Activated CD8-positive, alpha-beta memory T cell treated with anti-CD3 and anti-CD28 coated beads, Interleukin-2, amount 50 U/mL, for 4 hours (primary cell): ENCODE results near the gene SEMA6A.

Source experiments
- DNase-seq: peaks from one replicate; pipeline ENCODE4 v3.0.0-alpha.2; 2020

The SEMA6A gene

DNA sequence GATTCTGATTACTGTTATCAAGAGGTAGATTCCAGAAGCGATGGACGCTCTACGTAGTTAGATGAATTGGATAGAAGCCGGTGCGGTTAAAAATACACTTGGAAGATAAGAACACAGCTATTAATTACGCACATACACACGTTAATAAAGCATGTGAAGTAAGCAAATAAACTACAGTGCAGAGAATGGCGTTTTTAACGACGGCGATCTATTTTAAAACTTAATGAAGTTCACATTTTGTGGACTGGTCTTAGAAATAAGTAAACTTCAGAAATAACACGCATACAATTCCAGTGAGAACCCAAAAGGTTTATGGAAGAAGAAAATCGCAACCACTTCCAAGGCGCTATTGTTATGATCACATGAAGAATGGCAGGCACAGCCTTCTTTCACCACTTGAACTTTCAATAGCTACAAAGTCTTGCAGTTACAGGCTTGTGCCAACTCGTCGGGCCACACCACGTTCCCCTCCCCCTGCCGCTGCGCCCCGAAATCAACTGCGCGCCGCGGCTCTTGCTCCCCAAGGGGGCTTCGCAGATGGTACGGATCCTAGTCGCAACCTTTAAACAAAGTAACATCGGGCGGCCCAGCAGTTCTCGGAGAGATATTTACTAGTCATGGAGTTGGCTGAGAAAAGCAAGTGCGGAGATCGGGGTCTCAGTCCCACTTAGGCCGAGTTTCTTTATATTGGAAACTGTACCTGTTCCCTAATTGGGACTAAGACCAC lies 866 bp upstream of the SEMA6A start:
- DNase-seq: no peak

DNA sequence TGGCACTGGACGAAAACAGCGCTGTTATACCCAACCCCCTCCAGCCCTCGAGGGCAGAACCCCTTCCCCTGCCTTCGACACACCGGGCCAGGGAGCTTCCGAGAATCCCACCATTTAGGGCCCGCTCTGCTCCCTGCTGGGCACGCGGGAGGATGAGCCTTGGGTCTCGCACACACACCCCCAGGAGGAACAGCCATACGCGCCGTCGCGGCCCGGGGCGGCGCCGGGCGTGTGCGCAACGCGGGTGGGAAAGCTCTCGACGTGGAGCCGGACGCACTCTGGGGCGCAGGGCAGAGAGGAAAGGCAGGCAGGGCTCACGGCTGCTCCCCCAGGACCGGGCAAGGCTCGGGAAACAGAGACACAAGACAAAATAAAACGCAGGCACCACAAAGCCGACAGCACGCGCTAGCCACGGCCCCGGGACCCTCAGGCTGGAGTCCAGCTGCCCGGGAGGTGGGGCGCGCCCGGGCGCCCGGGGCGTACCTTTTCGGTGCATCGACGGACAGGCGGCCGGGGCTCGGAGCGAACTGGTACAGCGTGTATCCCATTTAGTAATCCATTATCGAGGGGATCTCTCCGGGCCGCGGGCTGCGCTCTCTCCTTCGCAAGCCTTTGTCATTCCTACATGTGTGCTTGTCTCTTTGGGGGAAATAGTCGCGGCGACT lies 789 bp downstream of the SEMA6A start:
- no peak for DNase-seq

DNA sequence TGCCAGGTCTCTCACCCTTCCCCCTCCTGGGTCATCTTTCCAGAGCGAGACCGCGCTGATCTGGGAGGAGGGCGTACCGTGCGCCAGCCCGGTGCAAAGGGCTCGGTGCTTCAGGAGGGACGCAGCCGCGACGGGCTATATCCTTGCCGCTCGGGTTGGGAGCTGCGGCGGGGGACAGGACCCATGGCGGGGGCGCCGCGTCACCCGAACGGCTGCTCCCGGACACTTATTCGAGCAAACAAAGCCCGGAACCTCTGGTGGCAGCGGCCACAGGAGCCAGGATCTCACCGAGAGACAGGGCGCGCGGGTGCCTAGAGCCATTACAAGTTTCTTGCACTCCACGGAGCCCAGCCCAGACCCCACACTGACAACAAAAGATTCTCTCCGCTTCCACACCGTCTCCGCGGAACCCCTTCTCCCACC lies 1.3 kb downstream of the SEMA6A start:
- DNase-seq: no peak

DNA sequence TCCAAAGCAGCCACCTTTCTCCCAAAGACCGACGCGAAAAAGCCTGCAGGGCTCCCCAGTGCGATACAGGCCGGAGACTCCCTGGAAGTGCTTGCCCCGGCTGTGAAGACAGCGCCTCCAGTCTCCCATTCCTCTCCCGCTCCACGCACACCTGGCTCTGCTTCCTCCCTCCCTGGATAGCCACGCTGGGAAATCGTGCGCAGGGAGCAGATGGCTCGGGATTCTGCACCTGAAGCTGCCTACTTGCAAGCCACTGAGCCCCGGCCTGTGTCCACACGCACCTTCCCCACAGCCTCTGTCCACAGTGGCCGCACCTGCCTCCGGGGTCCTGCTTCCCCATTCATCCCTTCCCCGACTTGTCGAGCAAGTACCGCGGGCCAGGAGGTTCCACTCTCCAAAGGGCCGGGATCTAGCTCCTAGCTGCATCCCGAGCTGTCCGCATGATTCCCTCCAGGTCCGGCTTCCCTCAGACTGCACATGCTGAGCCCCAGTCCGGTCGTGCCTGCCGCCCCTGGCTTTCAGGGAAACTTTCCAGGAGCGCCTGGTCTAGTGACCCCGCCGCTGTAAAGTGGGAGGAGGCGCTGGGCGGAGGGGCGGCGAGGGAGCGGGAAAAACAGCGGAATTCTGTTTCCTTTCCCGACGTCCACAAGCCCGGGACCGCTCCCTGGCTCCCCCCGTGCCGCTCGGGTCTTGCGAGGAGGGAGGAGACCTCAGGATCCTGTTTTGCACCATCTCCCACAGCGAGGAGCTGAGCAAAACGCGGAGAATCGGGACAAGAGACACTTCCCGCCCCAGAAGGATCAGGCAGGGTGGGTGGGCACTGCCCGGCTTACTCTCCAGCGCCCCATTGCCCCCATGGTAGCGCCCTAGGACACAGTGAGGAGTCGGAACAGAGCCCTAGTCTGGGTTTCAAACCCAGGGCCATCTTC lies 2.0 kb downstream of the SEMA6A start:
- DNase-seq: no peak

DNA sequence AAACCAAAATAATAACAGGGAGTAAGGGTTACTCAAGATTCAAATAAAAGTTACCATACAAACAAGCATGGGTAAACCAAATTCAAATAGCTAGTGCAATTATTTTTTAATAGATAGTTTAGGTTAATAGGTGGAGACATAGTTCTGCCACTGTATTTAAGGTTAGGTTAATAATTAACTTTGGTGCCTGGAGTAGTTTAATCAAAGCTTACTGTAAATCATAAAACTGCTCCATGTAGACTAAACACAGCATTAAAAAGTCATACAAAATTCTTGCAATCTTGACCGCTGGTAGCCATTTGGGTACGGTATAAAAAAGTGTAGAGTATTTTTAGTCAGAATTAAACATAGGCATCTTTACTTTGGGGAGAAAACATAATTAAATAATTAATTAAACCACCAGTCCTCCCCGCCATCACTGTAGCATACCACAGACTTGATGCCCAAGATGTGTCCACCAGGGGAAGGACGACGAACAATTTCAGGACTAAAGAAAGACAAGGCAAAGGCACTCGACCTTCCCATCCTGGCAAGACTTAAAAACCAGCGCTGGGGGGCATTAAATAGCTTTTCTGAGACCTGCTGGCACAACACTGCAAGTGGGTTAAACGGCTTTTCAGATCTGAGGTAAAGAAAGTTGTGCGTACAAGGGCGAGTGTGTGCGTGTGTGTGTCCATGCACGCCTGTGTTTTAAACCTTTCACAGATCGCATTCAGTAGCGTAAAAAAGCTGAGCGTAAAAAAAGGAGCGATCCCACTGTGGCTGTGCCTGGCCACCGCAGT lies 2.9 kb downstream of the SEMA6A start:
- DNase-seq: no peak

DNA sequence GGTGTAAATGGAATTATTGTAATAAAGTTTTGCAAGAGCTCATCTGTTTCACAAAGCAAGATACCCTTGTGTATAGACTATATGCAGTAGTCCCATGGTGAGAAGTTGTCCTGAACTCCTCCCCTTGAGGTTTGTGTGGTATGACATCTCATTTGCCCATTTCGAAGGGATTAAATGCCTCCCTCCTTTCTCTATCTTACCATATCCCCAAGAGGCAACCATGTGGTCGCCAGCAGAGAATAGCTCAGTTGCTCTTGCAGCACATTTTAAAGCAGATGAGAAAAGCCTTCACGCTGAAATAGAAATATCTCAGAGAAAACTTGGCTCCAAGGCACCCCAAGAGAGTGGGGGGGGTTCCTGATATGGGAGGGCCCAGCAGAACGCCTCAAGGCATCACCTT lies 4.6 kb downstream of the SEMA6A start:
- no peak for DNase-seq

DNA sequence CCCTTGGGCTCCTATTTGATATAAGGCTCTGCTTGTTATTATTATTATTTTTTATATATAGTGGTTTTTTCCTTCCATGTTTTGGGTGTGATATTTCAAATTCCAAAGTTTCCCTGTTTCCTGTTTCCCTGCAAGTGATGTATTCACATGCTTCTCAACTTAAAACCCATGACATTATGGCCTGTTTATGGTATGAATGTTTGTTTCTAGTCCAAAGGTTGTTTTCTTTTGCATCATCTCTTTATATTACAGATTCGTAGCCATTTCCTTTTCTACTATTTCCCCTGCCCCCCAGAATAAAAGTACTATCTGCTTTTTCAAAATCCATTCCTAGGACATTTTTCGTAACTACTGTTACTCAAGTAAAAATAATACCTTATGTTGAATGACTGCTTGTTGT lies 7.5 kb downstream of the SEMA6A start:
- no peak for DNase-seq

DNA sequence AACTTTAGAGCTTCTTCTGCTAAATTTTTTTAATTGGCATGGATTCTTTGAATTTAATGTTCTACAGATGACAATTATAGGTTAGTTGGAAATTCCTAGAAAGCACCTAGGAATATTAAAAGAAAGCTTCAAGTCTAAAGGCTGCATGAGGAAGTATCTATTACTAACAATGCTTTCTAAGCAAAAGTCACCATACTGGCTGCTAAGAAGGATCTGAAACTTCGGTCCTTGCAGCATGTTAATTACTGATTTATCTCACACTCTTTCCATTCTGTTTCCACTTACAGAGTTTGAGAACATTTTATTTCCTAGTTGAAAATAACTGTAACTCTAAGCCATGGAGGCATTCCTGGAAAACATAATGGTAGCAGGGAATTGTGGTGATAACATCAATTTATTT lies 8.4 kb downstream of the SEMA6A start:
- DNase-seq: no peak

DNA sequence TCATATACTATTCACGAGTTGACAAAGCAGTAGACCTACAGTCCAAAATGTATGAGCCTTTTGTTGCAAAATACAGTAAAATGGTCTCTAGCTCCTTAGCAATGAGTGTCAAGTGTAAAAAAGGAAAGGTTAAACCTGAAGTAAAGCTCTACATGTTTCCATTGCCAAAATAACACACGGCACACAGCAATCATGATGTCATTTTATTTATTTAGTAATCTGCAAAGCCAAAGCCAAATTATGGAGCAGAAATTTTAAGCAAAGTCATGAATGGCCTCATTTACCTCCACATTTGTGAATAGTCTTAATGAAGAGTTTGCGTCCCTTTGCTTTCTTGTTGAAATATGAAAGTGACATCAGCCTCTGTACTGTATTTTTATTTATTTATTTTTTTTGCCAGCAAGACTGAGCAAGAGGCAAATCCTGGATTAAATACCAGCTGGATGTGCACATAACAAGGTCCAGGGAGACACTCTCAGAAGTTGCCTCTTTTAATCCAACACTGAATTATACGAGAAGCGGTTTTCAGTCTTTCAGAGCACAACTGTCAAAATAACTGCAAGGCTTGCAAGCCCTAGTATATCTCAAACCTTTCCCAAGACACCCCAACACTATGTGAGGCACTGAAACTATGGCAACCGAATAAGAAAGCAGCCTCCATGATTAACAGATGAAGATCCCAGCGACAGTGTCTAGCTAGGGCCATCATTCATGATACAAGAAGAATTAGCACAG lies 9.7 kb downstream of the SEMA6A start:
- no peak for DNase-seq

DNA sequence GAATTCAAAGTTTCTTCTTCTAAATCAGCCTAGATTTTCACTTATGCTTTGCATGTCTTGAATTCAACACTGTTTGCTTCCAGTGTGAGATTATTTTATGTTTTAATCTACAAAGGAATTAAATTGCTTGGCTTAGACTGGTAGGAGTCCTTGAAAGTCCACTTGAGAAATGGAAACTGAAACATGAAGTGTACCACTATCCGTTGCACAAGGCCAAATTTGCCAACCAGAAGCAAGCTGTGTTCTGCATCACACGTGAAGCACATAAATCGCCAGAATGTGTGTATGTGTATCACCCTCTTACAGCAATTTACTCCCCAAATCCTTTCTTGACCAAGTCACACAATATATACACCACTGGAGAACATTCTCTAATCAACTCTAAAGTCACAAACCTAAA lies 10.3 kb downstream of the SEMA6A start:
- DNase-seq: no peak

DNA sequence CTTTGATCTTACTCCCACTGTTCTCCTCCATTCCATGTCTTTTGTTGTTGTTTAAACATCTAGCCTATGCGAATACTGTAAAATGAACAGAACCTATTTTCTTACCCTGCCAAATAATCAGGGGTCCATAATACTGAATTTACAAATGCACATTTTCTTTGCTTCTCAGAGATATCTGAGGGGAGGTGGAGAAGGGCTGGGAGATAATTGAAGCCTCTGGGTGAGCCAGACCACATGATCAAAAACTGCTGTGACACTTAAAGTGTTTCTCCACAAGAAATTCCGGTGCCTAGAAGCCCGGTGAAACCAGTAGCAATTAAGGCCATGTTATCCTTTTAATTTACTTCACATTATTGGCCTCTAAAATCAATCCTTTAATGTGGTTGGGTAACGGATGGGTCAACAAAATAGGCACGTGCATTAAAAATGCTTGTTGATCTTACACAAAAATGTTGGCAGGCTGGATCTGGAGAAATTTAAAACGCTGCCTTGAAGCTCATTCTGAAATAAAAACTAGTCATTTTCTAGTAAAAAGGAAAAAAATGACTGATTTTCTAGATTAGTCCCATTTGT lies 10.8 kb downstream of the SEMA6A start:
- no peak for DNase-seq

DNA sequence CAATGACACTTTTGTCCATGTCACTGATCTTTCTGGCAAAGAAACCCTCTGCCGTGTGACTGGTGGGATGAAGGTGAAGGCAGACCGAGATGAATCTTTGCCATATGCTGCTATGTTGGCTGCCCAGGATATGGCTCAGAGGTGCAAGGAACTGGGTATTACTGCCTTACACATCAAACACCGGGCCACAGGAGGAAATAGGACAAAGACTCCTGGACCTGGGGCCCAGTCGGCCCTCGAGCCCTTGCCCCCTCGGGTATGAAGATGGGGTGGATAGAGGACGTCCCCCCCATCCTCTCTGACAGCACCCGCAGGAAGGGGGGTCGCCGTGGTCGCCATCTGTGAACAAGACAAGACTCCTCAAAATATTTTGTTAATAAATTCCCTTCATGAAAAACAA lies 12.0 kb downstream of the SEMA6A start:
- no peak for DNase-seq

DNA sequence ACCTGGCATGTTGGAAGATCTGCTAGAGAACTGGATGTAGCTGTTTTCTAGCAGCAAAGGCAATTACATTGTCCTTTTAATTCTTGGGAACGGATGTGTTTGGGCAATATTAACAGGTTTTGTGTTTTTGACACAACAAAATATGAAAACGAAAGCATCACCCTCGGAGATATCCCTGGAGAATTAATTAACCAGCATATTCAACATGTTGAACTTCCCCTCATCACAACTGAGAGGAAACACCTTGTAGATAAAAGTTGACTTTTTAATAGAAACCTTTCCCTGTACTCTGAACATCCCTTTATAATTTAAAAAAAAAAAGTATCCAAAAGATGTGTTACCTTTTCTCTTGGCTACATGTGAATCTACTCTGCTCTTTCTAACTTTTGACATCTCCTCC lies 13.0 kb downstream of the SEMA6A start:
- no peak for DNase-seq

DNA sequence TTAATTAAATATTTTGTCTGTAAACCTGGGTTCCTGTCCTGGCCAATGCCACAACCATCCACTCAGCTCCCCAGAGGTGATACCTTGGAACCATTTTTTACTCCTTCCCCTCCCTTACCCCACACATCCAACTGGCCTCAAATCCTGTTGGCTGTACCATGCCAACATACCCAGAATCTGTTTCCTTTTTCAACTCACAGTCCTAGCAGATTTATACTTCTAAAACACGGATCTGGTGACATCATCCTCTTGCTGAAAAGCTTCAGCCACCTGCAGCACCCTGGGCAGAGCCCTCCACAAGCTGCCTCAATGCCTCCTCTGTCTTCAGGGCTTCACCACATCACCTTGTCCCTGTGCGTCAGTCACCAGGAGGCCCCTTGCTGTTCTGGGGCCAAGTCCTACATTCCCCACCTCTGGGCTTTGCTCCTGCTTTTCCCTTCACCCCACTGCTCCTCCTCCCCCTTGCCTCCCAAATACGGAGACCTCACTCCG lies 14.9 kb downstream of the SEMA6A start:
- DNase-seq: no peak

DNA sequence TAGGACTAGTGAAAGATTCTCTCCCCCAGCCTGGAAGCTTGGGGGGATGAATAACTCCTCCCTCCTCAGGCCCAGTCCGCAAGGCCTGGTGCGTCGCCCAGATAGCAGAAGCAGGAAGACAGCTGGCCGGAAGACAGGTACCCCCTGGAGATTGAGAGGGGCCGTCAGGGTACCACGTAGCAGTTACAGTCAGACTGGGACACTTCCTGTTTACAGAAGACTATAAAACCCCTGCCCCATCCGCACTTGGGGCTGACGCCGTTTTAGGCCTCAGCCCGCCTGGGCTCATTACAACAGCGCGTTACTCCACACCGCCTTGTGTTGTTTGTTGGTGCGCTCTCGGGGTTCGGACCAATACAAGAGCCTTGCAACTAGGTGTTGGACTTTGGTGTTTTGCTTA lies 15.4 kb downstream of the SEMA6A start:
- DNase-seq: no peak

DNA sequence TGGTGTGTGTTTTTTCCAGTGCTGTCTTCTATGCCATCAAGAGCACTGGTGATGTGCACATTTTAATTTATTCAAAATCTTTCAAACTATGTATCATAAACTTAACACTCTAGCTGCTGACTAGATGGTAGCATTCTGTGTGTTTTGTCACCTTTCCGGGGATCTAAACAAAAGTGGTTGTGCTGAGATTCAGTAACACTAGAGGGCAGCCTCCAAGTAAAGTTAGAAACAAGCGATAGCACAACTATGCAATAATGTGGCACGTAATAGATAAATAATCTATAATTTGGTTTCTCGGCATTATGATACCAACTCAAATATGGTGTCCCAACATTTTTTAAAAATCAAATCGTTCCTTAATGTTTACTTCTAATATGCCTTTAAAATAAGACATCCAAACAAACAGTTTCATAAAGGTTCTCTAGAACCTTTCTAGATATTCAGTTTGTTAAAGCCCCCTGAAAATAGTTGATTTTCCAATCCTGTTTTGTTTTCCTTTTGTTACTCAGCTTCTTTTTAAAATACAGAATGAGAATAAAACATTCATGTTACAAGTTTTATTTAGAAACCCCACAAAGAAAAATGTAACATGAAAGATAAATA lies 16.9 kb downstream of the SEMA6A start:
- no peak for DNase-seq

DNA sequence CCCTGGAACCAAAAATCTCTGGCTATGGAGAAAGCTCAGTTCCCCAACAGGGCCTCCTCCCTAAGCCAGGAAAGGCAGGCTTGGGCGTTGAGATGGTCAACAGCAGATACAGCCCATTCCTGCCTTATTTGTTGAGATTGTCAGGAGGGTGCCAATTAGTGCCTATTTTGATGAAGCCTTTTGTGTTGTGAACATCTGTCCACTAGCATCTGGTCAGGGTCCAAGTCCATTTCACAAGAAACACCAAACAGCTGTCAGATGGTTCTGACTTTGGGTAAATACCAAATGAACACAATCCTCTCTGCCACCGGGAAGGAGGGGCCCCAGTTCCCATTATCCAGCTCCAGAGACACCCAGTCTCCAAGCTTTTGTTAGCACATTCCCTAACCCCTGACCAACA lies 19.9 kb downstream of the SEMA6A start:
- DNase-seq: no peak

DNA sequence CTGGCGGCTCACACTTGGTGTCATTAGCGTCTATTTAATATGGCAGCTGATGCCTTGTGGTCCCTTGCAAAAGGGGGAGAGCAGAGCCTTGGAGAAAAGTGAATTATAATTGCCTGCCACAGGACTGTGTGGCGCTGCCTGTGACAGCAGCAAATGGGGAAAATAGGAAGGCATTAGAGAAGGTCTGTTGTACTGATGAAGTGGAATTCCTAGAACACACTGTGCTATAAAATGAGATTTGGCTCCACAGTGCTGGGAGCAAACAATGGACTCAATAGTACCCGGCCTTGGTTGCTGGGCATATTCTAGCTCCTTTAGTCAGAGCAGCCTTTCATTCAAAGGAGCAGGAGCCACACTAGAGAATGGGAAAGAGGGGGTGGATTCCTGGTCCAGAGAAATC lies 21.3 kb downstream of the SEMA6A start:
- DNase-seq: no peak

DNA sequence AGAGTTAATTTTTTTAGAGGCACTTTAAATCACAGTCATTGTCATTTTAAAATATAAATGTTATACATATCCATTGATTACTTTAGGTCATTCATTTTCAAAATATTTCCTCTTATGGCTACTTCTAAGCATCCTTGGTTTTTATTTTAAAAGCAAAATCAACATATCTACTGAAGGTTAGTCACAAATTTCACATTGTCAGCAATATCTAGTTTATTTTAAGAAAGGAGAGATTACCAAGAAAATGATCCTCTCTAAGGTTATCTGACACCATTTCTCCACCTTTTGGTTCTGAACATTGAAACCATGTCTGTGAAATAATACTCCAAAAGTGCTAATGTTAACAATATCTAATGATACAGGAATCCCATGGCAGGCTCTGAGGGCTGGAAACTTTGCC lies 24.5 kb downstream of the SEMA6A start:
- DNase-seq: no peak

DNA sequence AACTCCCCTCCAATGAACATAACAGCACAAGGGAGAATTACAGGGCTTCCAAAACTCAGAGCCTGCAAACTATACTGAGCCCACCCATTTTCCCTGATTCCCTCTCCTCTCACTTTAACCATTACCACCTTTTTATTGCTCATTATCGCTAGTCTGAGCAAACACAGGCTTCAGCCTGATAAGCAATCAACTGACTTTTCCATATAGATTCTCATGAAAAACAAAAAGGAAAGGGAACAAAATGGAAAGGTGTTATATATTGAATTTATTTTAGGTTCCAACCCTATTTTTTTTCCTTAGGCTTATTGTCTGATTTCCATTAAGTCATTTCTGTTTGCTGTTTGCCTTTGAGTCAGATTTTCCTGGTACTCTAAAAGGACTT lies 27.9 kb downstream of the SEMA6A start:
- DNase-seq: no peak

DNA sequence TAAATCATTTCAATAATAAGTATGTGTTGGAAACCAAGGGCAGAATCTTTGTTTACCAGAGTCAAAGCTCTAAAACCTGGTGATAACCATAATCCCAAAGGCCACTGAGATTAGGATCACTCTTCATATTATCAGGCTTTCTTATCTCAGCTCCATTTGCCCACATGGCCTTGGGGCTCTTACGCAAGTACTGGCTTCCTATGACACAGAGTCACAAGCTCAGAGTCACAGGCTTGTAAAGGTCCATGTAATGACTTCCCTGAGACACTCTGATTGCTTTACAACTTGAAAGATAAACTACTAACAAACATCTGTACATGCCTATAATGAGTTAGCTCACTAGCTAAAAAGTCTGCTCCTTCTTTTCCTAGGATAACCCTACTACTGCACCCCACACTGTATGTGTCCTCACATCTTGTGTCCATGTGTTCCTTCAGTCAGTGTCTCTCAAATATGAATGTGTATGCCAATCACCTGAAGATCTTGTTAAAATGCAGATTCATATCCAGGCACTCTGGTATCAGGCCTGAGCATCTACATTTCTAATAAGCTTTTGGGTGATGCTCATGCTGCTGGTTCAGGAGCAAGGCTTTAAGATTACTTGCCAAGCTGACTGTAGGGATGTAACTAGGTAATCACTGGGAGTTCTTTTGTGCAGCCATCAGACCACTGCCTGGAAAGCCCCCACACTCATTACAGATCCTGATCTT lies 28.4 kb downstream of the SEMA6A start:
- no peak for DNase-seq
